GM12873 (cell line): Measurements from ENCODE around the gene KDM2A.

Experiments
- CTCF ChIP-seq: IDR thresholded peaks from 2 replicates; pipeline ENCODE4 v1.5.1; 2012; ENCODE audit warnings: low read depth, mild to moderate bottlenecking, moderate library complexity, low read length, control low read depth; ENCODE audit not compliant: insufficient read depth; ENCODE audit errors: missing control alignments

Gene KDM2A

DNA sequence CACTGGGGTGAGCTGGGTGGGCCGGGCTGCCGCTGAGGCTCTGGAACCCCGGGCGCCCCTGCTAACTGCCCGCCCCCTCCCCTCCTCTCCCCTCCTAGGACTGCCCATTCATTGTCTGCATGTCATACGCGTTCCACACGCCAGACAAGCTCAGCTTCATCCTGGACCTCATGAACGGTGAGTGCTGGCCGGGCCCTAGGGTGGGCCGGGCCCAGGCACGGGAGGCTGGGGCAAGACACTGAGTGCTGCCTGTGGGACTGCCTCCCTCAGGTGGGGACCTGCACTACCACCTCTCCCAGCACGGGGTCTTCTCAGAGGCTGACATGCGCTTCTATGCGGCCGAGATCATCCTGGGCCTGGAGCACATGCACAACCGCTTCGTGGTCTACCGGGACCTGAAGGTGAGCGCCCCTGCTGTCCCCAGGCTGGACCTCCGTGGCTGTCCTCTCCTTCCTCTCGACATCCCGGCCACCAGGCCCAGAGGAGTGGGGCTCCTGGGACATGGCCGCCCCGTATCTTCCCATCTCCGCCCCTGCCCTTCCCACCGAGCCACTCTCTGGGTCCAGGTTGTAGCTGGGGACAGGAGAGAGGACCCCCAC, 162.6 kb downstream of the KDM2A start:
- TF ChIP-seq CTCF = no peak

DNA sequence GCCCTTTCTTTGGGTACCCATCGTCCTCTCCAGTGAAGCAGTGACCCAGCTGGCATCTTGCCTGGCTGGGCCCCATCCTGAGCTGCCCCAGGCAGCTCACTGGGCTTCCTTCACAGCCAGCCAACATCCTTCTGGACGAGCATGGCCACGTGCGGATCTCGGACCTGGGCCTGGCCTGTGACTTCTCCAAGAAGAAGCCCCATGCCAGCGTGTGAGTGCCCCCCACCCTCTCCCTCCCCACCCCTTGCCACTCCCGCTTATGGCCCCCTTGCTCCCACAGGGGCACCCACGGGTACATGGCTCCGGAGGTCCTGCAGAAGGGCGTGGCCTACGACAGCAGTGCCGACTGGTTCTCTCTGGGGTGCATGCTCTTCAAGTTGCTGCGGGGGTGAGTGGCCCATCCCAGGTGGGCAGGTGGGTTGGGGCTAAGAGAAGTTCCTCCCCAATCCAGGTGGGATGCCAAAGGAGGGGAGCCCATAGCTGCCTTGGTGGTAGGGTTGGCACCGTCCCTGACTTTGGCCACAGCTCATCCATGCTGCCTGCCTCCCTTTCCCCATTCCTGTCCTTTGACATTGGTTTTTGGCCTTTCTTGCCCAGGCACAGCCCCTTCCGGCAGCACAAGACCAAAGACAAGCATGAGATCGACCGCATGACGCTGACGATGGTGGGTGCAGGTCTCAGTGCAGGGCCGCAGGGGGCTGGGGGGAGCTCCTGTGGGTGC, 163.3 kb downstream of the KDM2A start:
- TF ChIP-seq CTCF = no peak

- no peak for TF ChIP-seq CTCF
Observed at GRCh38 chr11:67282876-67283371, 163.9 kb downstream of the KDM2A start.

GRCh38 chr11:67283481-67283963, 164.5 kb downstream of the KDM2A start:
- TF ChIP-seq CTCF = no peak

DNA sequence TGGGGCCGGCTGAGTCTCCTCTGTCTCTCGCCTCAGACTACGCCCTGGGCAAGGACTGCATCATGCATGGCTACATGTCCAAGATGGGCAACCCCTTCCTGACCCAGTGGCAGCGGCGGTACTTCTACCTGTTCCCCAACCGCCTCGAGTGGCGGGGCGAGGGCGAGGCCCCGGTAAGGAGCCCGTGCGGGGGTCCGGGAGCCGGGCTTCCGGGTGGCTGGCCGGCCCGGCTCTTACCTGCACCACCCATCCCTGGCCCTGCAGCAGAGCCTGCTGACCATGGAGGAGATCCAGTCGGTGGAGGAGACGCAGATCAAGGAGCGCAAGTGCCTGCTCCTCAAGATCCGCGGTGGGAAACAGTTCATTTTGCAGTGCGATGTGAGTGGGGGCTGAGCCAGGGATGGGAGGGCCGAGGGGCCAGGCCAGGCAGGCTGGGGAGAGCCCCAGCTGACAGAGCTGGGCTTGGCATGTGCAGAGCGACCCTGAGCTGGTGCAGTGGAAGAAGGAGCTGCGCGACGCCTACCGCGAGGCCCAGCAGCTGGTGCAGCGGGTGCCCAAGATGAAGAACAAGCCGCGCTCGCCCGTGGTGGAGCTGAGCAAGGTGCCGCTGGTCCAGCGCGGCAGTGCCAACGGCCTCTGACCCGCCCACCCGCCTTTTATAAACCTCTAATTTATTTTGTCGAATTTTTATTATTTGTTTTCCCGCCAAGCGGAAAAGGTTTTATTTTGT, 165.9 kb downstream of the KDM2A start:
- TF ChIP-seq CTCF = no peak

DNA sequence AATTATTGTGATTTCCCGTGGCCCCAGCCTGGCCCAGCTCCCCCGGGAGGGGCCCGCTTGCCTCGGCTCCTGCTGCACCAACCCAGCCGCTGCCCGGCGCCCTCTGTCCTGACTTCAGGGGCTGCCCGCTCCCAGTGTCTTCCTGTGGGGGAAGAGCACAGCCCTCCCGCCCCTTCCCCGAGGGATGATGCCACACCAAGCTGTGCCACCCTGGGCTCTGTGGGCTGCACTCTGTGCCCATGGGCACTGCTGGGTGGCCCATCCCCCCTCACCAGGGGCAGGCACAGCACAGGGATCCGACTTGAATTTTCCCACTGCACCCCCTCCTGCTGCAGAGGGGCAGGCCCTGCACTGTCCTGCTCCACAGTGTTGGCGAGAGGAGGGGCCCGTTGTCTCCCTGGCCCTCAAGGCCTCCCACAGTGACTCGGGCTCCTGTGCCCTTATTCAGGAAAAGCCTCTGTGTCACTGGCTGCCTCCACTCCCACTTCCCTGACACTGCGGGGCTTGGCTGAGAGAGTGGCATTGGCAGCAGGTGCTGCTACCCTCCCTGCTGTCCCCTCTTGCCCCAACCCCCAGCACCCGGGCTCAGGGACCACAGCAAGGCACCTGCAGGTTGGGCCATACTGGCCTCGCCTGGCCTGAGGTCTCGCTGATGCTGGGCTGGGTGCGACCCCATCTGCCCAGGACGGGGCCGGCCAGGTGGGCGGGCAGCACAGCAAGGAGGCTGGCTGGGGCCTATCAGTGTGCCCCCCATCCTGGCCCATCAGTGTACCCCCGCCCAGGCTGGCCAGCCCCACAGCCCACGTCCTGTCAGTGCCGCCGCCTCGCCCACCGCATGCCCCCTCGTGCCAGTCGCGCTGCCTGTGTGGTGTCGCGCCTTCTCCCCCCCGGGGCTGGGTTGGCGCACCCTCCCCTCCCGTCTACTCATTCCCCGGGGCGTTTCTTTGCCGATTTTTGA, 166.8 kb downstream of the KDM2A start:
- TF ChIP-seq CTCF = no peak
